AML-193 (cell line): Measurements from ENCODE around the gene PRF1.
"Not testable (repeated sequence)": the region's sequence is repeated elsewhere in the genome, so short reads cannot be mapped to it uniquely, and the experiment has no call there.

ENCODE experiments used
- DNase-seq, 2 experiments: peaks; one replicate each; lab custom pipeline; 2025; lab: John Stamatoyannopoulos, UW

Gene PRF1

GRCh38 chr10:70617798-70618568 lies 15.4 kb upstream of the PRF1 start:
- no peak for DNase-seq

- no peak for DNase-seq
Measured at GRCh38 chr10:70616761-70617160, 14.2 kb upstream of the PRF1 start.

GRCh38 chr10:70615784-70616522 lies 13.4 kb upstream of the PRF1 start:
- peak; percentile 22 to 24 for DNase-seq

GRCh38 chr10:70615211-70615610 lies 12.7 kb upstream of the PRF1 start:
- no peak for DNase-seq

- not testable (repeated sequence) for DNase-seq
Measured at GRCh38 chr10:70614364-70614763, 11.8 kb upstream of the PRF1 start.

GRCh38 chr10:70613941-70614340 lies 11.4 kb upstream of the PRF1 start:
- DNase-seq: no peak

GRCh38 chr10:70607936-70608335 lies 5.4 kb upstream of the PRF1 start:
- no peak for DNase-seq

GRCh38 chr10:70605161-70605560 lies 2.6 kb upstream of the PRF1 start:
- peak; percentile 24 to 36 for DNase-seq

GRCh38 chr10:70604106-70604505 lies 1.6 kb upstream of the PRF1 start:
- DNase-seq: no peak

GRCh38 chr10:70603449-70603801 lies 884 bp upstream of the PRF1 start:
- DNase-seq: no peak

- no peak for DNase-seq
Measured at GRCh38 chr10:70601746-70602145, 795 bp downstream of the PRF1 start.

- DNase-seq: no peak
Measured at GRCh38 chr10:70600512-70601395, 1.8 kb downstream of the PRF1 start.

- no peak for DNase-seq
Measured at GRCh38 chr10:70599791-70600190, 2.8 kb downstream of the PRF1 start.

- DNase-seq: no peak
Measured at GRCh38 chr10:70599319-70599718, 3.2 kb downstream of the PRF1 start.

- DNase-seq: no peak
Measured at GRCh38 chr10:70598857-70599295, 3.7 kb downstream of the PRF1 start.

GRCh38 chr10:70597856-70598815 lies 4.4 kb downstream of the PRF1 start:
- no peak for DNase-seq

GRCh38 chr10:70596860-70597809 lies 5.4 kb downstream of the PRF1 start:
- DNase-seq: no peak

- DNase-seq: no peak
Measured at GRCh38 chr10:70596110-70596798, 6.3 kb downstream of the PRF1 start.

GRCh38 chr10:70595566-70596016 lies 7.0 kb downstream of the PRF1 start:
- no peak for DNase-seq
